ENCODE measurements around the gene FAM83G.

The FAM83G gene

DNA sequence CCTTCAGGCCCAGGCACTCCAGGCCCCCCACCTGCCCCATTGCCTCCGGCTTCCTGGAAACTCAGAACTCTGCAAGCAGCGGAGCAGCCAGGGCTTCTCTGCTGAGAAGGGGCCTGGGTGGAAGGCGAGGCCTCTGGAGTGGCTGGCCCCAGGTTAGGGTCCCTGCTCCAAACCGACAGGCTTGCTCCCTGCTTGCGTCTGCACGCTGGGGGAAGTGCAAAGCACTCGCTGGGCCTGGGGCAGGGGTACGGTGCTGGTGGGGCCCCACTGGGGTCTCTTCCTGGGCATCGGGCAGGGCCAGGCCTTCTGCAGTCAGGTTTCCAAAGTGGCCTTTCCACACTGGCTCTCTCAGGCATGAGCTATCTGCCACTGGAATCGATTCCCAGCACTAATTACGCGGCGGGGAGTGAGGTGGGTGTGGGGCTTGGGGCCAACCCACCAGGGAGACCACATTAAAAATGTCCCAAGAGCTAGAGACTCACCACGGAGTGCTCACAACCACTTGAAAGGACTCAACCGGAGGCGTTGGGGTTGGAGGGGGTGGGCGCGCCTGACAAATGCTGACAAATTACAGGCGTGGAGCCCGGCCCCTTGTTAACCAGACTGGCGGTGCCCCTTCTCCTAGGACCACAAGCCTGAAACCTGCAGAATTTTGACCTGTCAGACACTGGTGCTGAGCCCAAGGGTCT, 17.9 kb downstream of the FAM83G start:
- DNase-seq, result no peak

DNA sequence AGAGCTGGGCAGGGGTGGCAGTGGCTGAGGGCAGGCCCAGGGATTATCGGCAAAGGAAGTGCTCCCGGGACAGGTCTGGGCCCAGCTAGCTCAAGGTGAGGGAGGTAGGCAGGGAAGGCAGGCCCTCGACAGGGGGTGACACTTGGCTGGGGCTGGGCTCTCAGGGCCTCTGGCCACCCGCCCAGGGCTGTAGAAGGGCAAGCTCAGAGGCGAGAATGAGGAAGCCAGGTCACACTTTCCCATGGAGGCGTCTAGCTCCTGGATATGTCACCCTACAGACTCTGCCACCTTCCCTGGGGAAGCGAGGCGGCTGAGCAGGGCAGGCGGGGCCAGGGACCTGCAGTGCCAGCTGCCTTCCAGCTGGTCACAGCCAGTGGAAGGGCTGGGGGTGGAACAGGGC, 19.1 kb downstream of the FAM83G start:
- no peak for DNase-seq

DNA sequence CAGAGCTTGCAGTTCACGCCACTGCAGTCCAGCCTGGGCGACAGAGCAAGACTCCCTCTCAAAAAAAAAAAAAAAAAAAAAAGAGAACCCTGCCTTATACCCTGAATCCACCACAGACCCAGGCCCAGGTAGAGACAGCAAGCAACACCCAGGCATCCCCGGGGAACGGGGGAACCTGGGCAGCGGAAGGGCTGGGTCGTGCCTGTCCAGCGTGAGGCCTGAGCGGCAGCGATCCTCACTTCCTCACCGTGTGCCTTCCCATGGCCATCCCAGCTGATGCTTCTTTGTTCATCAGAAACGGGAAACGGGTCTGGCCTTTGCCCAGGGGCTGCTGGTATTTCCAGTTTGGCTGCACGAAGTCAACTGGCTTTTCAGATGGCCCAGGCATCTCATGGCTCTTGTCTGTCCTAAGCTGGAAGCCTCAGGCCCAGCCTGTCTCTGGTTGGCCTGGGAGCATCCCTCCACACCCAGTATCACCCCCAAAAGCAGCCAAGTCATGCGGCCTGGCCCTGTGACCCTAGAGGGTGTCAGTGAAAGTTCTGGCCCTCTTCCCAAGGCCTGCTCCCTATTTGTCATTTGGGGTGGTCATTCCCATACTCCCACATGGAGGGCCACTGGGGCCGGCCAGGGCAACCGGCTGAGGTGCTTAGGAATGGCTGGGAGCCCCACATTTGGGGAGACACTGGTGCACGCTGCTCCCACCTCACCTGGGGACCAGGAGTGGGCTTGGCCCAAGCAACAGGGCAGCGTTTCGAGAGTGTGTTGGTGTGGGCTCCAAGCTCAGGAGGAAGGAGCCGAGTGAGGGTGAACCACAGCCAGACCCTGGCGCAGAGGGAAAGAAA, 20.1 kb downstream of the FAM83G start:
- DNase-seq, result no peak

DNA sequence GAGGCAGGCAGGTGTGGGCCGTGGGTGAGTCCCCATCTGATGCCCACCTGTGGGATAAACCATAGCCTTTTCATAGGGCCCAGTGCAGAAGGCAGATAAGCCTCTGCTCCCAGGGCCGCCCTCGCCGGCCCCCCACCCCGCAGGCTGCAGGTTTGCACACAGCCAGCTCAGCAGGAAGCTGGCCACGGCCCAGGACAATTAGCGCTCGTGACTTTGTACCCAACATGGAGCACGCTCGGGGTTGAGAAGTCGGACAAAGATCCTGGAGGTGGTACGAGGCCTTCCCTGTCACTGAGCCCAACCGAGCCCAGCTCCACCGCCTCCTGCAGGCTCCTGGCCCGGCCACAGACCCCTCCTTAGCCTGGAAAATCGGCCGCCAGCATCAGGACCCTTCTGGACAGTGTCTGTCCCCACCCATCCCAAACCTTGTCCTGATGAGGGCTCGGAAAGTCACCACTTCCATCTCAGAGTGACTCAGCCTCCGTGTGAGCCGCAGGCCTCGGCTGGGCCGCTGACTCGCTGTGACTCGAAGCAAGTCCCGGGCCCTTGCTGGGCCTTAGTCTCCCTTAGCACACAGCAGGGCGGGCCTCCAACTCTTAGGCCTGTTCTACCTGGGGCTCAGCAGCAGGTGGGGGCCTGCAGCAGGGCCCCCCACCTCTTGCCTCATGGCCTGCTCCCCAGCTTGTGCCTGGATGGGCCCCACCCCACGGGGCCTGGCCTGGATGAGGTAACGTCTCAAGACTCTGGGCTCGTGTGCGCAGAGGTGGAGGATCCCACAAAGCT, 22.7 kb downstream of the FAM83G start:
- no peak for DNase-seq

DNA sequence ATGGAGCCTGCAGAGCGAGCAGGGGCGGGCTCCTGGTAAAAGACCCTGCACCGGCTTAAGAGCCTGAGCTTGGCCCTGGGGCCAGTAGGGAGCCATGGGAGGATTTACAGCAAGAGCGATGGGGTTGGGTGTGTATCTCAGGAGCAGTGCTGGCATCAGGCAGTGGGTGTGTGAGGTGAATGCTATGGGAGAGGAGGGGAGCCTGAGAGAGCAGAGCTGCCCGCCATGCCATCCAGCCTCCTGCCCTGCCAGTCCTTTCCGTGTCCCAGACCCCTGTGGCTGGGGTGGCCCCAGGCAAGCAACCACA, 23.3 kb downstream of the FAM83G start:
- no peak for DNase-seq

DNA sequence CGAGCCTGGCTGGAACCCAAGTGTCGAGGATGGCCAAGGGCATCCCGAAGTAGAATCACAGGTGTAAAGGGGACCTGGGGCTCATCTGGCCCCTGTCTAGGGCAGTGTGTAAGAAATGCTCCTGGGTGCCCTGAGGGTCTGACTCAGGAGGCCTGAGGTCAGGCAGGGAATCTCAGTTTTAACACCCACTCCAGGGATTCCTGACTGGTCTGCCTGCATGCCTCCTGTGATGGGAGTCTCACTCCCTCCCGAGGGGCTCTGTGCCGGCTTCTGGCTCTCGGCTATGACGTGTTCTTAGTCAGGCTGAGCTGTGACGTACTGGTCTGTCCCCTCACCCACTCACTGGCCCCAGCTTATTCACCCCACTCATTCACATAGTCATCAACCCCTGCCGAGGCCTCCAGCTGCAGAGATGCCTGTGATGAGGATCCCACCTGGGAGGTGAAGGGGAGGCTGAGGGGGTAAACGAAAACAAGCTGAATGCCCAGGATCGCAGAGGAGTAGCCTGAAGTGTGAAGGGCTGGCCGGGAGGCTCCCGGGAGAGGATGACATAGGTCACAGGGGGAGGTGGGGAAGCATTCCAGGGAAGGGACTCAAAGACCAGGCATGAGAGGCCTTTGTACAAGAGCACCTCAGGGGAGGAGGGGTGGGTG, 23.8 kb downstream of the FAM83G start:
- no peak for DNase-seq

DNA sequence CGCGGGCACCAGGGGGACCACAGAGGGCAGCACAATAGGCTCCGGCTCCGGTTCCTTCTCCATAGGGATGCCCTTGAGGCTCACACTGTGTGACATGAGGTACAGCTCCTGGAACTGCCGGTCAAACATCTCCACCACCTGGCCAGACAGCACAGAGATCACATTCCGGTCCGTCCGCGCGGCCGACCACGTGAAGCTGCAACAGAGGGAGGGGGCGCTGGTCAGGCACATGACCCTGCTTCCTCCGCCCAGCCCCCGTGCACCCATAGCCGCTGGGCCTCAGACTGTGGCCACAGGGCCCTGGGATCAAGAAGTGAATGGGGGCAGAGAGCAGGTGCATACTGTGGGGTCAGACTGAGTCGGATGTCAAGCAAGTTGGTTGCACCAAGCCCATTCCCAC, 25.9 kb downstream of the FAM83G start:
- no peak for DNase-seq

DNA sequence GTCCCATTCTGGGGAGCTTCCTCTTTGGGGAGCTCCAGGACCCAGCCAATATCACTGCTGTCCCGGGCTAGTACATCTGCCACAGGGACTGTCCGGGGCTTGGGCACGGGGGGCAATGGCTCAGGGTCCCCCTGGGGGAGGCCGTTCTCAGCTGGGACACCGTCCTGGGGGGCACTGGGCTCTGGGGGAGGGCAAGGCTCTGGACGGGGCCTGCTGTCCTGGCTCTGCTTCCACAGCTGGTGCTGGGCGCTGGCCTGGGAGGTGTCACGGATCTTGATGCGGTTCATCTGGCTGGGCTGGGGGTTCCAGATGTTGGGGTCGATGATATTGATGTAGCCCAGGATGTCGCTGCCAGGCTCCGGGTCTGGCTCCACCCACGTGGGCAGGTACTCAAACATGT, 26.5 kb downstream of the FAM83G start:
- no peak for DNase-seq

DNA sequence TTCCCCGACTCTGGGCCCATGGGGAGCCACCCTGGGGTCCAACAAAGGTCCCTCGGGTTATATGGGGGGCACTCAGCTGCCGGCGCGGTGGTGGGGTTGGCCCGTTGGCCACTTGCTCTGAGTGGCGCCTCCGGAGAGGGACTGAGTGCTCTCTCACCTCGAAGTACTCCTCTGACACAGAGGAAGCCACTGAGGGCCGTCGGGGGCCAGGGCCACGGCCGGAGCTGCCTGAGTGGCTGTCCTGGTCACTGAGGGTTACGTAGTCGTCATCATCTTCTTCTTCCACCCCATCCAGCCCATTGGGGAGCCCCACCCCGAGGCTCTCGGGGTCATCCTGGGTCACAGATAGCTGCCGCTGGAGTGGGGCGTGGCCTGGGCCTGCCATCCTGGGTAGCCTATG, 26.9 kb downstream of the FAM83G start:
- no peak for DNase-seq

DNA sequence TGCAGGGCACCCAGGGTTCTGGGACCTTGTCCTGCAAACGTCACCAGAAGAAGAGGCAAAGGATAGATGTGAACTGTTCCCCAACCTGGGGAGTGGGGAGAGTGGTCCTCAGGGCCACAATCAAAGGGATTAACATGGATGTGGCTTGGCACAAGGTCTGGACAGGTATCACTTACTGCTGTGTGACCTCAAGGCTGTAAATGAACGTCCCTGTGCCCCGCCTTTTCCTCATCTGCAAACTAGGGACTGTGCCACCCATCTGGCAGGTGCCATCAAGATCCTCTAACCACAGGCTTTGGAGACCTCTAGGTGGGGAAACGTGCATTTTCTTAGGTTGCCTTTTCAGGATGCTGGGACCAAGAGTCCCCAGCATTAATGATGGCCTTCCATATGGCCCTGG, 27.5 kb downstream of the FAM83G start:
- DNase-seq, result no peak

DNA sequence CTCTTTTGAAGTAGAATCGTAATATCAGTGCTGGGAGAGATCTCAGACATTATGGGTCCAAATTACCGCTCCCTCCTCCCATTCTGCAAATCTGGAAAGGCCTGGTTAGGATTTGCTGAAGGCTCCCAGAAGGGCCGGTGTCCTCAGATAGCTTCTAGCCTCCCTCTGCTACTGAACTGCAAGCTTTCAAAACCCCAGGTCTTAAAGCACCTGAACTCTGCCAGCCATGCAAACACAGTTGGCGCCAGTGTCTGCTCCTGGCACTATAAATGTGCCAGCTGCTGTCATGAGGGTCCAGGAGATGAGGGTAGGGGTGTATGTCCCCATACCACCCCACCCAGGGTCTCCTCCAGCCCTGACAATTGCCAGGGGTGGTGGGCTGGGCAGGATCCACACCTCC, 28.4 kb downstream of the FAM83G start:
- DNase-seq, result no peak

DNA sequence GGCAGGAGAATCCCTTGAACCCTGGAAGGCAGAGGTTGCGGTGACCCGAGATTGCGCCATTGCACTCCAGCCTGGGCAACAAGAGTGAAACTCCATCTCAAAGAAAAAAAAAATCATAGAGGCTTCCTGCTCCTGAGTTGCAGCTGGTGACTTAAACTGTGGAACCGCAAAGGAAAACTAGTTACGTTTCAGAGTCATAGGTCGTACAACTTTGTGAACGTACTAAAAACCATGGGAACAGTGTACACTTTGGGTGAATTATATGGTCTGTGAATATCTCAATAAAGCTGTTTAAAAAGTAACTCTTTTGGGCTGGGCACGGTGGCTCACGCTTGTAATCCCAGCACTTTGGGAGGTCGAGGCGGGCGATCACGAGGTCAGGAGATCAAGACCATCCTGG, 29.0 kb downstream of the FAM83G start:
- no peak for DNase-seq

DNA sequence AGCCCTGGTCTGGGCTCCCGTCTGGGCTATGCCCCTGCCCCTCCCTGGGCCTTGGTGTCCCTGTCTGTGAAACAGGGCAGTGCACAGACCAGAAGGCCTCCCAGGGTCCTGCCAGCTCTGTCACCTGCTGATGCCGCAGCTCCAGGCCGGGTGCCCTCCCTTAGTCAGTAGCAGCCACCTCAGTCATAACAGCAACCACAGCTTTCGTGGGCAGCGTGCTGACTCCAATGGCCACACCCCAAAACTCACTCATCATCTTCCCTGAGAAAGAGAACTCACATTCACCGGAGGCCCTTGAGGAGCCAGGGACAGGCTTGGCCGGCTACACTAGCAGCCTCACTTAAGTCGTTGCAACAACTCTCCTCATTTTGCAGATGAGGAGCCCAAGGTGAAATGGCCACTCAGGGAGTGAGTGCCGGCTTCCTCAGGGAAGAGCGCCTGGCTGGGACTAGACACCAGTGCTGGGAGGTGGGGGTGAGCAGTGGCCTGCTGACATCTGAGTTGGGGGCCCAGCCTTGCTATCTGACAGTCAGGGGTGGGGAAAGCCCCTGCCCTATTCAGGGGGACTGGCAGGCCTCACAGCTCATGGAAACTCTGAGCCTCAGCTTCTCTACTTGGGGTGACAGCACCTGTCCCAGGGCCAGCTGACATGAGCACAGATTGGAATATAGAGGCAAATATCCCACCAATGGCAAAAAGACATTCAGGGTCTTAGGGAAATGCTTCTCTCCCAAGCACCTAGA, 30.0 kb downstream of the FAM83G start:
- DNase-seq, result no peak

DNA sequence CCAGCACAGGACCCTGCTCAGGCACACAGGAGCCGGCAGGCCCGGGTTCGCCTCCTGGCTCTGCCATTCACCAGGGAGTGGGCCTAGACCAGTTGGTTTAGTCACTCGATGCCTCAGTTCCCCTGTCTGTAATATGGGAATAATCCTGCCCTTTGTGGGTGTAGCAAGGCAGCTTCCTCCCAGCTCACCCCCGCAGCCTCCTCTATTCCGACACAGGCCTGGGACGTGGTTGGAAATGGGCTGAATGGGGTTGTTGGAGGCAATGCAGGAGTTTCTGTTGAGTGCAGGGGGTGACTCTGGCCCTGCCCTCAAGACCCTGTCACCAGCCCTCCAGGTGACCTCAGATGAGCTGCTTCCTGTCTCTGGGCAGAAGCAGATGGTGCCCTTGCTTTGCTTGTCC, 32.8 kb downstream of the FAM83G start:
- no peak for DNase-seq

DNA sequence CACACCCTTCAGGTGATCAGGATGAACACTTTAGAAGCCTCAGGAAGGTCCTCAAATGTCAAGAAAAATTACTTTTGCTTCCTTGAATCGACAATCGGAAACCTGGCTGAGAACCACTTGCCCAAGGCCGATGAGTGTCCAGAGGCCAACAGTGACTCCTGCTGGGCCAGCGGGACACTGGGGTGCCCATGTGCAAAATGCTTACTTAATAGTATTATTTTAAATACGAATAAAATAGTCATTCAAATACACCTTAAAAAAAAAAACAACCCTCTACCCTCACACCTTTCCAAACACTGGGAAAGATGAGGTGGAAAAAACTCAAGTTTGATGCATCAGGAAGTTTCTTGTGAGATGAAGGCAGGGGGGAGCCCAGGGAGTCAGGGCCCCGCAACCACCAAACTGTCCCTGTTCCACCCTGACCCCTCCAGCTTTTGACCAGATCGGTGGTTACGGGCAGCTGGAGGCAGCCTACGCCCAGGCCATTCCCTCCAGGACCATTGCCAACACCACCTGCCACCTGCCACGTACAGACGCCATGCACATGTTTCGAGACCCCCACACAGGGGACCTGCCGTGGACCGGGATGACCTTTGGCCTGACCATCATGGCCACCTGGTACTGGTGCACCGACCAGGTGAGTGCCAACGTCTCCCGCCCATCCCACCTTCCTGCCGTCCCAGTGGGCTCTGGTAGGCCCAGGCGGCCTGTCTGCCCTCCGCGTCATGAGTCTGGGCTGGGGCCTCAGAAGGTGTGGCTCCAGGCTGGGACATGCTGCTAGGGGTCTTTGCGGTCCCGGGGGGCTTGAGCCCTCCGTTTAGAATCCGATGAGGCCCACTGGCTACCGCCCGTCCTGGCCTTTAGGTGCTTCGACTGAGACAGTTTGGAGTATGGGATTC, 33.7 kb downstream of the FAM83G start:
- no peak for DNase-seq

DNA sequence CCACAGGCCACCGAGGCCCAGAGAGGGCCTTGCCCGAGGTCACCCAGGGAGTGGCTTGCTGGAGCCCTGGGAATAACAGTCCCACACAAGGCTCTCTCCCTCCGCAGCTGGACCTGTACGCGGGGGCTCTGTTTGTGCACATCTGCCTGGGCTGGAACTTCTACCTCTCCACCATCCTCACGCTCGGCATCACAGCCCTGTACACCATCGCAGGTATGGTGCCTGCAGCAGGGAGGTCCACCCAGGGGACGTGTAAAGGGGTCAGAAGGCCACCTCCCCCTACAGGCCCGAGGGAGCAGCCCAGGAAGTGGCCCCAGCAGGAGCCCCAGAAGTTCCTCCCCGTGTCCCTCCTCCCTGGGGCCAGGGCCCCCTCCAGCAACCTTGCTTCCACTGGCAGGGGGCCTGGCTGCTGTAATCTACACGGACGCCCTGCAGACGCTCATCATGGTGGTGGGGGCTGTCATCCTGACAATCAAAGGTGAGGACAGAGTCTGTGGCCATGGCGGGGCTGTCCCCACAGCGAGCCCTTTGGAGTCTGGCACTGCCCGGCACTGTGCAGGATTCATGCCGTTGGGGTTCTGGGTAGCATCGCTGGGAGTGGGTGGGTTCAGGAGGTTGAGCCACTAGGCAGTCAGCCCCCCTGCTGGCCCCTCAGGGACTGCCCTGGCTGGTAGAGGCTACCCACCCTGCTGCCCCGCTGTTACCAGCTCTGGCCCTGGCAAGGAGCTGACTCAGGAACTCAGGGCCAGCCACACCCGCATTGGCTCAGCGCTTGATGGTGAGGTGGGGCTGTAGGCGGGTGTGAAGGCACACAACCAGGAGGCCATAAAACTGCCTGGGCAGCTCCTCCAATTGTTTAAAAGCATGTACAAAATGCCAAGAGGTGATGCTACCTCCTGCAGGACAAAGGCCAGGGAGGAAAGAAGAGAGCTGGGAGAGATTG, 35.3 kb downstream of the FAM83G start:
- no peak for DNase-seq

DNA sequence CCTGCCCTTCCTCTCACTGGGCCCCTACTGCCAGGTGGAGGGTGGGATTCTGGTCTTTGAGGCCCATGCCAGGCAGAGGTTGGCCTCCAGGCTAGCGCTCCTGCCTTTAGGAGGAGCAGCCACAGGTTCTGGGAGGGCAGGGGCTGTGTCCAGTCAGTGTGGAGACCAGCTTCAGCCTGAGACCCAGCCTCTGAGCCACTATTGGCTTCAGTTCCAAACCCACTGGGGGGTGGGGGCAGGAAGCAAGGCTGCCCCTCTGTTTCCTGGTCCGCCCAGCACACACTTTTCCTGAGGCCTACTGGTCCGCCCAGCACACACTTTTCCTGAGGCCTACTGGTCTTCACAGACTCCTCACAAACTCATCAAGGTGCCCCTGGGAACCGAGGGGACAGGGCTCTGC, 36.2 kb downstream of the FAM83G start:
- no peak for DNase-seq

DNA sequence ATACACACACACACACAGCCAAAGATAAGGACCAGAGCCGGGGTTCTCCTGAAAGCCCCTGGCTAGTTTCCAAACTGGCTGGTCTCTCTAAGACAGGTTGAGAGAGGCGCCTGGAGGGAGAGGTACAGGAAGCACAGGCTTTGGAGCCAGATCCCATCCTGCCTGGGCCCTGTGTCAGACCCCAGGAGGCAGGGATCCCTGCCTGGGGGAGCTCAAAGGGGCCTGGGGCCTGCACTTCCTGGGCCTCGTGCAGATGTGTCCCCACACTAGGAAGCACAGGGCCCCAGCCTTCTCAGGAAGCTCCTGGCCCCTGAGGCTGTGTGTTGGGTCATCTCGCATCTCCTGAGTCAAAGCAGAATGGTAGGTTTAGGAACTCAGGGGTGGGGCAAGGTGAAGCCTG, 36.6 kb downstream of the FAM83G start:
- DNase-seq, result no peak

DNA sequence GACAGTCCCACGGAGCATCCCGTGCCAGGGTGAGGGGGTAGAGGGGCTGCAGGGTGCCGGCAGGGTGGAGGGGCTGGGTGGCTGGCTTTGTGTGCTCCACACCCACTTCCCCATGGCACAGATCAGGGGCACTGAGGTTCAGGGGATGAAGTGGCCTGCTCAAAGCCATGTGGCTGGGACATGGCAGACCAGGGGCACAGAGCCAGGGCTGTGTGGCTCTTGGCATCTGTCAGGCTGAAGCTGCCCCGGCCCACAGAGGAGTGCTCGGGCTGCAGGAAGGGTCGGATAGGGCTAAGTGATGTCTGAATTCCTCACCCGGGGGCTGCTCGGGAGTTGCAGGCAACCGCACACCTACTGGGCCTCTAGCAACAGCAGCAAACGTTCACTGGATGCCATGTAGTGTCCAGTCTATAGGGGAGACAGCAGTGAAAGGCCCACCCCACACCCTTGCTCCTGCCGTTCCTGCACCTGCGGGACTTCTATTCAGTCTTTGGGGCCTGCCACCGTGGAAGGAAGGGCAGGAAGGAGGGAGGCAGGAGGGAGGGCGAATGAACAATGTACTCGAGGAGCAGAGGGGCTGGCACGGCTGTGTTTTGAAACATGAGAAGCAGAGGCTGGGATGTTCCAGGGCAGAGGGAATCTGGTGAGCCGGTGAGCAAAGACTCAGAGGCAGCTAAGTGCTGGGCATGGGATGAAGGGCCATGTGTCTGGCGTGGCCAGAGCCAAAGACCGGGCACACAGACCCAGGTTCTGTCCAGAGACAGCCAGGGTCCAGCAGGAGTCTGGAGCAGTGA, 37.5 kb downstream of the FAM83G start:
- DNase-seq, result no peak
